Mesothelial cell of epicardium (in vitro differentiated cells): Measurements from ENCODE around the gene NRM. TPM values are rescaled to one million over a fixed set of nuclear protein-coding genes. Genes with fewer than 3 reads are reported as not detected.
A peak's percentile ranks its signal among the peaks of the same experiment; 100 is the strongest.

Experiments
- DNase-seq, 2 experiments: peaks; one replicate each; pipeline ENCODE4 v3.0.0; 2021; ENCODE audit warnings: low spot score in 2 of 2; ENCODE audit not compliant: unreplicated experiment in 2 of 2
- H3K27ac Mint-ChIP-seq: 2 replicates; pipeline ENCODE4 v1.8.0; 2021; ENCODE audit warnings: mixed read lengths
- H3K27me3 Mint-ChIP-seq: 2 replicates; pipeline ENCODE4 v1.8.0; 2021; ENCODE audit warnings: low read depth, mixed read lengths
- H3K36me3 Mint-ChIP-seq: 2 replicates; pipeline ENCODE4 v1.8.0; 2021; ENCODE audit warnings: mixed read lengths
- H3K4me1 Mint-ChIP-seq: 2 replicates; pipeline ENCODE4 v1.8.0; 2021; ENCODE audit warnings: mixed read lengths
- H3K4me3 Mint-ChIP-seq: 2 replicates; pipeline ENCODE4 v1.8.0; 2021; ENCODE audit warnings: mild to moderate bottlenecking, moderate library complexity, mixed read lengths
- H3K9me3 Mint-ChIP-seq: 2 replicates; pipeline ENCODE4 v1.8.0; 2021; ENCODE audit warnings: mixed read lengths
- CTCF ChIP-seq: fragments of 200-600 bp; sonication (generic); IDR thresholded peaks from one replicate; pipeline ENCODE4 v1.5.0; 2021; ENCODE audit warnings: antibody characterized with exemption; ENCODE audit not compliant: unreplicated experiment
- total RNA-seq: library from RNA; stranded (reverse); gene quantifications from 3 replicates; pipeline ENCODE4 v1.2.1, GENCODE V29; 2021

Gene NRM
- total RNA-seq, 1 donor from 2014 or later: 36.1 TPM

- no peak overlapping the region for H3K4me3 Mint-ChIP-seq
- no peaks in the 10 kb centered on the region for H3K9me3 Mint-ChIP-seq
- no peak for DNase-seq
- no peaks in the 10 kb centered on the region for H3K27me3 Mint-ChIP-seq
- peaks cover 27% of the 10 kb centered on the region for H3K36me3 Mint-ChIP-seq
- TF ChIP-seq CTCF: no peak
- H3K27ac Mint-ChIP-seq: no peak overlapping the region
- H3K4me1 Mint-ChIP-seq: peaks cover 13% of the 10 kb centered on the region
Observed at GRCh38 chr6:30651143-30651542, 39.6 kb downstream of the NRM start.

- no peaks in the 10 kb centered on the region for H3K9me3 Mint-ChIP-seq
- peak overlapping the region; percentile 83 for H3K4me3 Mint-ChIP-seq
- peak overlapping the region; percentile 88 for H3K27ac Mint-ChIP-seq
- no peak for TF ChIP-seq CTCF
- no peaks in the 10 kb centered on the region for H3K27me3 Mint-ChIP-seq
- peaks cover 21% of the 10 kb centered on the region for H3K4me1 Mint-ChIP-seq
- DNase-seq: peak; percentile 73 to 86
- peaks cover 31% of the 10 kb centered on the region for H3K36me3 Mint-ChIP-seq
Observed at GRCh38 chr6:30647242-30648116, 43.3 kb downstream of the NRM start.

GRCh38 chr6:30646450-30647241 lies 44.1 kb downstream of the NRM start, which contains the start of gene C6orf136:
Gene C6orf136, plus strand, starts transcription at chr6:30647133. Its CDS starts 99 bp downstream, at chr6:30647232.
- no peak for TF ChIP-seq CTCF
- peak; percentile 90 to 95 for DNase-seq
- Mint-ChIP-seq H3K27ac (peak within 1 kb of the TSS; percentile 88), H3K36me3 (peaks cover 30% of the 10 kb centered on the region), H3K27me3 (no peaks in the 10 kb centered on the region), H3K9me3 (no peaks in the 10 kb centered on the region), H3K4me3 (peak within 1 kb of the TSS; percentile 83), H3K4me1 (peaks cover 21% of the 10 kb centered on the region)

- no peak for DNase-seq
- Mint-ChIP-seq H3K4me3 (peak overlapping the region; percentile 83), H3K36me3 (peaks cover 32% of the 10 kb centered on the region)
Observed at GRCh38 chr6:30645989-30646388, 44.8 kb downstream of the NRM start.

GRCh38 chr6:30644769-30645168 lies 46.0 kb downstream of the NRM start:
- Mint-ChIP-seq H3K4me3 (no peak overlapping the region), H3K27ac (peak overlapping the region; percentile 60), H3K9me3 (no peaks in the 10 kb centered on the region), H3K27me3 (no peaks in the 10 kb centered on the region), H3K36me3 (peaks cover 38% of the 10 kb centered on the region), H3K4me1 (peaks cover 21% of the 10 kb centered on the region)
- no peak for TF ChIP-seq CTCF
- no peak for DNase-seq

More at GRCh38 chr6:30645989-30646388, 44.8 kb downstream of the NRM start:
- no peaks in the 10 kb centered on the region for H3K27me3 Mint-ChIP-seq
- H3K4me1 Mint-ChIP-seq: peaks cover 21% of the 10 kb centered on the region
- peak overlapping the region; percentile 85 for H3K27ac Mint-ChIP-seq
- H3K9me3 Mint-ChIP-seq: no peaks in the 10 kb centered on the region
- TF ChIP-seq CTCF: no peak
